Activated T-cell treated with anti-CD3 and anti-CD28 coated beads, Interleukin-2, amount 50 U/mL, for 24 hours (primary cell): ENCODE measurements around the gene CDKN2C.
"Not testable (repeated sequence)": the region's sequence is repeated elsewhere in the genome, so short reads cannot be mapped to it uniquely, and the experiment has no call there.

Source experiments
- DNase-seq: peaks from one replicate; pipeline ENCODE4 v3.0.0-alpha.2; 2020
- H3K27ac Mint-ChIP-seq: 2 replicates; pipeline ENCODE4 v1.8.0; 2020; ENCODE audit warnings: mild to moderate bottlenecking, mixed read lengths
- H3K27me3 Mint-ChIP-seq: 2 replicates; pipeline ENCODE4 v1.8.0; 2020; ENCODE audit warnings: mixed read lengths
- H3K36me3 Mint-ChIP-seq: 2 replicates; pipeline ENCODE4 v1.8.0; 2020; ENCODE audit warnings: low read depth, mixed read lengths
- H3K4me1 Mint-ChIP-seq: 2 replicates; pipeline ENCODE4 v1.8.0; 2020; ENCODE audit warnings: low read depth, mixed read lengths
- H3K4me3 Mint-ChIP-seq: 2 replicates; pipeline ENCODE4 v1.8.0; 2020; ENCODE audit warnings: mild to moderate bottlenecking, moderate library complexity, mixed read lengths
- H3K9me3 Mint-ChIP-seq: 2 replicates; pipeline ENCODE4 v1.8.0; 2020; ENCODE audit warnings: mixed read lengths

Gene CDKN2C

DNA sequence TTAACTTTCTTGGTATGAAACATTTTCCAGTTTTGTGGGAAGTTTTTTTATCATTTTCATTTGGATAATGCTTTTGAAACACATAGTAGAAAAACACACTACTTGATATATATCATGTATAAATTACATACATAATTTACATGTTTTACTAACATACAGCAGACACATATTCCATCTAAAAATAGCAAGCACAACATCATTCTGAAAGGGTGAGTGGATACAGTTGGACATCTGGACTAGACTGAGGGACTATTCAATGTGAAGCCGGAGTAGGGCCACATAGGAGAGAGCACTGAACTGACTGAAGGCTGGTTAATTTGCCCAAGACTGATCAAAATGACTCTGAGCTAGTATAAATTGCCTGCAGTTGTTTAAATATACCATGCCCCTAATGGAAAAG lies 11.7 kb downstream of the CDKN2C start:
- H3K27ac Mint-ChIP-seq: no peak overlapping the region
- no peaks in the 10 kb centered on the region for H3K36me3 Mint-ChIP-seq
- H3K4me1 Mint-ChIP-seq: peaks cover 14% of the 10 kb centered on the region
- no peaks in the 10 kb centered on the region for H3K9me3 Mint-ChIP-seq
- no peak for DNase-seq
- peaks cover 27% of the 10 kb centered on the region for H3K27me3 Mint-ChIP-seq
- no peak overlapping the region for H3K4me3 Mint-ChIP-seq

GRCh38 chr1:50982611-50983010 lies 12.6 kb downstream of the CDKN2C start:
- Mint-ChIP-seq H3K36me3 (no peaks in the 10 kb centered on the region), H3K27me3 (peaks cover 22% of the 10 kb centered on the region), H3K9me3 (no peaks in the 10 kb centered on the region), H3K4me1 (peaks cover 12% of the 10 kb centered on the region), H3K4me3 (no peak overlapping the region), H3K27ac (no peak overlapping the region)
- no peak for DNase-seq

GRCh38 chr1:50983219-50983802 lies 13.3 kb downstream of the CDKN2C start:
- no peaks in the 10 kb centered on the region for H3K9me3 Mint-ChIP-seq
- no peak overlapping the region for H3K4me3 Mint-ChIP-seq
- H3K27me3 Mint-ChIP-seq: peaks cover 20% of the 10 kb centered on the region
- no peak for DNase-seq
- no peaks in the 10 kb centered on the region for H3K36me3 Mint-ChIP-seq
- no peak overlapping the region for H3K27ac Mint-ChIP-seq
- H3K4me1 Mint-ChIP-seq: peaks cover 11% of the 10 kb centered on the region

DNA sequence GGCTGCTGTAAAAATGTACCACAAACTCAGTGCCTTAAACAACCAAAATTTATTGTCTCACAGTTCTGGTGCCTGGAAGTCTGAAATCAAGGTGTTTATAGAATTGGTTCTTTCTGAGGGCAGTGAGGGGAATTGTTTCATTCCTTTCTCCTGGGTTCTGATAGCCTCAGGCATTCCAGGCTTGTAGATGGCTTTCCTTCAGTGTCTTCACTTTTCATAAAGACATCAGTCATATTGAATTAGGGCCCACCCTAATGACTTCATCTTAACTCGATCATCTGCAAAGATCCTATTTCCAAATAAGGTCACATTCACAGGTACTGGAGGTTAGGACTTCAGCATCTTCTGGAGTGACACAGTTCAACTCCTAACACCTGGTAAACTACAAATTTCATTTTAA lies 15.0 kb downstream of the CDKN2C start:
- H3K27ac Mint-ChIP-seq: no peak overlapping the region

GRCh38 chr1:50986653-50987052 lies 16.6 kb downstream of the CDKN2C start:
- Mint-ChIP-seq H3K27ac (no peak overlapping the region), H3K4me1 (no peaks in the 10 kb centered on the region), H3K27me3 (peaks cover 6% of the 10 kb centered on the region), H3K4me3 (no peak overlapping the region), H3K9me3 (no peaks in the 10 kb centered on the region), H3K36me3 (no peaks in the 10 kb centered on the region)
- no peak for DNase-seq

More for the DNA sequence above, 15.0 kb downstream of the CDKN2C start:
- Mint-ChIP-seq H3K27me3 (peaks cover 6% of the 10 kb centered on the region), H3K36me3 (no peaks in the 10 kb centered on the region), H3K4me3 (no peak overlapping the region), H3K9me3 (no peaks in the 10 kb centered on the region), H3K4me1 (no peaks in the 10 kb centered on the region)
- no peak for DNase-seq

DNA sequence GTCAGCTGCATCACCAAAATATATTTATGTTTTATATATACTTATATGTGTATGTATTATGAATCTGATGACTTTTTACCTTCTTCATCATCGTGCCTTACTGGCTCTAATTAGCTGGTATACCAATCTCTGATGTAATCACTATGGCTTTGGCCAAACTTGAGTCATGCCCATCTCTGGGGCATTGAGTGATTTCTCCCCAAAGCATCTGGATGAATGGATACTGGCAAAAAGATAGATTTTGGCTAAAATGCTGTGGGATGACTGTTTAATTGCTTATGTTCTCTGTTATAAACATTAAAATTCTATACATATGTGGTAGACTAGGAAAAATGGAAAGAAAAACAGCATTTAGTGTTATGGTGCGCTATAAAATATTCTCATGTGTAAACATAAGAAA lies 19.6 kb downstream of the CDKN2C start:
- Mint-ChIP-seq H3K4me1 (no peaks in the 10 kb centered on the region), H3K36me3 (no peaks in the 10 kb centered on the region), H3K9me3 (no peaks in the 10 kb centered on the region), H3K27ac (no peak overlapping the region), H3K4me3 (no peak overlapping the region), H3K27me3 (no peaks in the 10 kb centered on the region)
- DNase-seq: no peak

DNA sequence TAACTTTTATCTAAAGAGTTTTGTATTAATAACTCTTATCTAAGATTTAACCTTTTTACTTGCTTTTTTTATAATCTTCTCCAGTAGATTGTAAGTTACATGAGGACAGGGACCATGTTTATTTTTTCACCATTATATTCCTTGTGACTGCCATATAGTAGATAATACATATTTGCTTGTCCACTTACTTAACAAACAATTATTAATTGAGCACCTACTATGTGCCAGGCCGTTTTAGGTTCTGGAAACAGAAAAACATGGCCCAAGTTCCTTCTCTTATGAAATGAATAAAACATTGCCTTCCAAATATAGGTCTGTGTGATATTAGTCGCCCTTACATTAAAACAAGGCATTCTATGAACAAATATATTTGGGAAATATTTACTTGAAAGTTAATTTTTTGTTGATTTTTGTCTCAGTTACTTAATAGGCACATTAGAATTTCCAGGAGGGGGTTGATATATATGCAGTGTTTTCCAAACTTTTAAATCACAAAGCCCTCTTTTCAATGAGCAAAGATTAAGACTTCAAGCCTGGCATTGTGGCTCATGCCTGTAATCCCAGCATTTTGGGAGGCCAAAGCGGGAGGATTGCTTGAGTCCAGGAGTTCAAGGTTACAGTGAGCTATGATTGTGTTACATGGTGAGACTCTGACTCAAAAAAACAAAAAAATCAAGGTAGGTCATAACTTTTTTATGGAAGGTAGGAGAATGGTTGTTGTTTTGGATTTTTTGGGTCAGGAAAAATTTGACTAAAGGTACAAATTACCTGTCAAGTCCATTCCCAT lies 22.7 kb downstream of the CDKN2C start:
- DNase-seq: no peak
- Mint-ChIP-seq H3K36me3 (no peaks in the 10 kb centered on the region), H3K27me3 (no peaks in the 10 kb centered on the region), H3K9me3 (no peaks in the 10 kb centered on the region), H3K4me3 (no peak overlapping the region), H3K27ac (no peak overlapping the region), H3K4me1 (no peaks in the 10 kb centered on the region)

DNA sequence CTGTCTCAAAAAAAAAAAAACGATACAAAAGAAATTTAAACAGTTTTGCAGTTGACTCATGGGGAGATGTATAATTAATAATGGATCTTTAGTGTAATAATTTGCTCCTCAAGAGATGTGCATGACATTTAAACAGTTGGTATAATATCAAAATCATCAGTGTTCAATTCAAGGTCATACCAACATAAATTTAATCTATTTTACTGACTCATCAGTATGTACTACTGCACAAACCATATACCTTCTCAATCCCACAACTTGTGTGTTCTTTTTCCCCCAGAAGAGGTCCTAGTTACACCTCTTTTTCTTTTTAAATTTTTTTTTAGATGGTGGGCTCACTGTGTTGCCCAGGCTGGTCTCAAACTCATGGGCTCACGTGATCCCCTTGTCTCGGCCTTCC lies 23.6 kb downstream of the CDKN2C start:
- Mint-ChIP-seq H3K27me3 (no peaks in the 10 kb centered on the region), H3K36me3 (no peaks in the 10 kb centered on the region), H3K9me3 (no peaks in the 10 kb centered on the region), H3K4me1 (no peaks in the 10 kb centered on the region), H3K4me3 (no peak overlapping the region), H3K27ac (no peak overlapping the region)
- DNase-seq: no peak

GRCh38 chr1:50994997-50995396 lies 25.0 kb downstream of the CDKN2C start:
- no peak for DNase-seq
- H3K27me3 Mint-ChIP-seq: no peaks in the 10 kb centered on the region
- no peaks in the 10 kb centered on the region for H3K36me3 Mint-ChIP-seq
- no peak overlapping the region for H3K27ac Mint-ChIP-seq
- no peaks in the 10 kb centered on the region for H3K4me1 Mint-ChIP-seq
- H3K4me3 Mint-ChIP-seq: no peak overlapping the region
- H3K9me3 Mint-ChIP-seq: no peaks in the 10 kb centered on the region

DNA sequence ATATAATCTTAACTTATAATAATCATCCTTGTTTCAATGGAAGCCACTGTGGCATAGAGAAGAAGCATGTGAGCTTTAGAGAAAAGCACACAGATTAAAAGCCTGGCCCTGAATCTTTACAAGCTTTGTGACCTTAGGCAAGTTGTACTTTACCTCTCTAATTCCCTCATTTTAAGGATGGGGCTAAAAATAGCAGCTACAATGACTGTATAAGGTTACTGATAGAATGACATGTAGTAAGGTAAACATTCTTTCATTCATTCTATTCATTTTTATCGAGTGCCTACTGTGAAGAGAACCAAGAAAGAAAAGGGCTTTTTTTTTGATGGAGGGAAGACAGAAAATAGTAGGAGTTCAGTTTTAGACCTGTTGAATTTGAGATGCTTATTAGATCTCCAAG lies 25.6 kb downstream of the CDKN2C start:
- Mint-ChIP-seq H3K27me3 (no peaks in the 10 kb centered on the region), H3K4me1 (no peaks in the 10 kb centered on the region), H3K36me3 (no peaks in the 10 kb centered on the region), H3K9me3 (no peaks in the 10 kb centered on the region), H3K4me3 (no peak overlapping the region), H3K27ac (no peak overlapping the region)
- DNase-seq: no peak

GRCh38 chr1:50996083-50996482 lies 26.0 kb downstream of the CDKN2C start:
- no peak for DNase-seq
- Mint-ChIP-seq H3K27me3 (no peaks in the 10 kb centered on the region), H3K4me3 (no peak overlapping the region), H3K4me1 (no peaks in the 10 kb centered on the region), H3K9me3 (no peaks in the 10 kb centered on the region), H3K36me3 (no peaks in the 10 kb centered on the region), H3K27ac (no peak overlapping the region)

DNA sequence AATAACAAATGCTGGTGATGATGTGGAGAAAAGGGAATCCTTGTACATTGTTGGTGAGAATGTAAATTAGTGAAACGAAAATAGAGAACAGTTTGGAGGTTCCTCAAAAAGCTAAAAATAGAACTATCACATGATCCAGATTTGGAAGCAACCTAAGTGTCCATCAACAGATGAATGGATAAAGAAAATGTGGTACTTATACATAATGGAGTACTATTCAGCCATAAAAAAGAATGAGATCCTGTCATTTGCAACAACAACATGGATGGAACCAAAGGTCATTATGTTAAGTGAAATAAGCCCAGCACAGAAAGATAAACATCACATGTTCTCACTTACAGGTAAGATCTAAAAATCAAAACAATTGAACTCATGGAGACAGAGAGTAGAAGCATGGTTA lies 29.3 kb downstream of the CDKN2C start:
- H3K4me3 Mint-ChIP-seq, H3K9me3 Mint-ChIP-seq, H3K36me3 Mint-ChIP-seq, DNase-seq, H3K4me1 Mint-ChIP-seq, H3K27me3 Mint-ChIP-seq, H3K27ac Mint-ChIP-seq: not testable (repeated sequence)

DNA sequence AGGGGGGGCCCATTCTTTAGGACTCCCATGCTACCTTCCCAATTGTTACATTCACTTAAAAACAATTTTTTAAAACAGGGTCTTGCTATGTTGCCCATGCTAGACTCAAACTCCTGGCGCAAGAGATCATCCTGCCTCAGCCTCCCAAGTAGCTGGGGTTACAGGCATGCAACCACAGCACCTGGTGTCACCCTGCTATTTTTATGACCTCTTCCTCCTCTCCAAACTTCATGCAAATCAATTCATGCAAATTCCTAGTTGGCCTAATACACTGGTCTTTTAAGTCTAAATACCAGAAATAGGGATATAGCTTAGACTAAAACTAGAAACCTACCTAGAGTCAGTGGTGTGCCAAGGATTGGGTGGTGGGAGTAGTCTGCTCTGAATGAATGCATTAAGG lies 30.1 kb downstream of the CDKN2C start:
- Mint-ChIP-seq H3K4me3 (no peak overlapping the region), H3K9me3 (no peaks in the 10 kb centered on the region), H3K36me3 (no peaks in the 10 kb centered on the region), H3K27me3 (no peaks in the 10 kb centered on the region), H3K4me1 (no peaks in the 10 kb centered on the region), H3K27ac (no peak overlapping the region)
- no peak for DNase-seq

GRCh38 chr1:51000651-51001050 lies 30.6 kb downstream of the CDKN2C start:
- Mint-ChIP-seq H3K9me3 (no peaks in the 10 kb centered on the region), H3K27ac (no peak overlapping the region), H3K4me1 (no peaks in the 10 kb centered on the region), H3K27me3 (no peaks in the 10 kb centered on the region), H3K4me3 (no peak overlapping the region), H3K36me3 (no peaks in the 10 kb centered on the region)
- no peak for DNase-seq

DNA sequence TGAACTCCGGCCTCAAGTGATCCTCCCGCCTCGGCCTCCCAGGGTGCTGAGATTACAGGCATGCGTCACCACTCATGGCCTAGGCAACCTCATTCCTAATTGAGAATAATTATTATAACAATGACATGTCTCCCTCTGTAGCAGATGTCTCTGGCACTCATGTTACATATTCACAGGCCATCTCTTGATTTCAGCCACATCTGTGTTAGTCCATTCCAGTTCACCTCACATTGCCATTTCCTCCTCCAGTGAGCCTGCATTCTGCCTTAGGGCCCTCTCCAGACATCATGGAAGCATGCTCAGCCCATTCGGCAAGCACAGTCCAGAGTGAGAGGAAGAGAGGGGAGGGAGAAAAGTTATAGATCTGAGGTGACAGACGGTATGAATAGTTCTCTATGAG lies 32.5 kb downstream of the CDKN2C start:
- H3K4me1 Mint-ChIP-seq: no peaks in the 10 kb centered on the region
- H3K9me3 Mint-ChIP-seq: no peaks in the 10 kb centered on the region
- H3K27ac Mint-ChIP-seq: no peak overlapping the region
- H3K4me3 Mint-ChIP-seq: no peak overlapping the region
- no peak for DNase-seq
- no peaks in the 10 kb centered on the region for H3K27me3 Mint-ChIP-seq
- no peaks in the 10 kb centered on the region for H3K36me3 Mint-ChIP-seq
